ENCODE results near the gene VCL.

- no peak for TF ChIP-seq CTCF (IDR thresholded peaks at IDR 0.05)
- TF ChIP-seq POLR2A (IDR thresholded peaks at IDR 0.05): no peak
- TF ChIP-seq POLR2AphosphoS5 (IDR thresholded peaks at IDR 0.05): no peak
- no peak for TF ChIP-seq EP300 (IDR thresholded peaks at IDR 0.05)
These were observed 84.2 kb downstream of the VCL start for GRCh38 chr10:74081941-74082718.
